Keratinocyte (primary cell): ENCODE results near the gene SHROOM3. TPM values are rescaled to one million over a fixed set of nuclear protein-coding genes. Genes with fewer than 3 reads are reported as not detected.

Experiments used
- DNase-seq: peaks from one replicate; pipeline ENCODE4 v3.0.0-alpha.2; 2011; ENCODE audit warnings: low read depth, missing footprints, low spot score
- FAIRE-seq: peaks from 2 replicates; lab custom pipeline; 2011; peaks lifted over from hg19 to GRCh38; lab: Jason Lieb, UNC
- H2AFZ ChIP-seq: 2 replicates; pipeline ENCODE4 v1.6.0; 2012; ENCODE audit warnings: low read length, control low read depth, inconsistent platforms; ENCODE audit not compliant: control insufficient read depth
- H3K27ac ChIP-seq: 2 replicates; pipeline ENCODE4 v1.5.1; 2011; ENCODE audit warnings: low read length; ENCODE audit not compliant: control insufficient read depth, insufficient read depth
- H3K27me3 ChIP-seq: 3 replicates; pipeline ENCODE4 v1.6.0; 2011; ENCODE audit warnings: low read length; ENCODE audit not compliant: control insufficient read depth, insufficient read depth; ENCODE audit errors: extremely low read depth
- H3K36me3 ChIP-seq, 2 experiments: 2 replicates in 1 of 2; 3 replicates in 1 of 2; pipeline ENCODE4 v1.5.1; 2011; ENCODE audit warnings: low read length in 2 of 2, mild to moderate bottlenecking in 1 of 2; ENCODE audit not compliant: control insufficient read depth in 2 of 2, insufficient read depth in 2 of 2; ENCODE audit errors: extremely low read depth in 1 of 2
- H3K4me1 ChIP-seq: 3 replicates; pipeline ENCODE4 v1.5.1; 2011; ENCODE audit warnings: low read length; ENCODE audit not compliant: control insufficient read depth, insufficient read depth; ENCODE audit errors: extremely low read depth
- H3K4me2 ChIP-seq: 3 replicates; pipeline ENCODE4 v1.6.0; 2011; ENCODE audit warnings: low read depth, low read length; ENCODE audit not compliant: control insufficient read depth, insufficient read depth; ENCODE audit errors: extremely low read depth
- H3K4me3 ChIP-seq, 3 experiments: fragments of 200-600 bp in 1 of 3; sonication (generic) in 1 of 3; 2 replicates in 2 of 3; 3 replicates in 1 of 3; pipeline ENCODE4 v1.5.1; 2011 to 2016; ENCODE audit warnings: low read length in 3 of 3, mild to moderate bottlenecking in 3 of 3, control low read depth in 2 of 3, inconsistent platforms in 1 of 3, low read depth in 1 of 3, mixed read lengths in 1 of 3, mixed run types in 1 of 3, moderate library complexity in 1 of 3; ENCODE audit not compliant: control insufficient read depth in 2 of 3, insufficient read depth in 2 of 3; ENCODE audit errors: extremely low read depth in 1 of 3
- H3K79me2 ChIP-seq: 2 replicates; pipeline ENCODE4 v1.6.0; 2012; ENCODE audit warnings: low read length; ENCODE audit not compliant: control insufficient read depth, insufficient read depth
- H3K9ac ChIP-seq: 3 replicates; pipeline ENCODE4 v1.6.0; 2011; ENCODE audit warnings: low read length; ENCODE audit not compliant: control insufficient read depth, insufficient read depth; ENCODE audit errors: extremely low read depth
- H3K9me1 ChIP-seq: 3 replicates; pipeline ENCODE4 v1.6.0; 2011; ENCODE audit warnings: low read length; ENCODE audit not compliant: control insufficient read depth, insufficient read depth; ENCODE audit errors: extremely low read depth
- H3K9me3 ChIP-seq: 2 replicates; pipeline ENCODE4 v1.5.1; 2012; ENCODE audit warnings: low read depth, low read length; ENCODE audit not compliant: control insufficient read depth
- H4K20me1 ChIP-seq: 3 replicates; pipeline ENCODE4 v1.6.0; 2011; ENCODE audit warnings: low read length; ENCODE audit not compliant: control insufficient read depth, insufficient read depth; ENCODE audit errors: extremely low read depth
- CTCF ChIP-seq, 3 experiments: IDR thresholded peaks in 1 of 3; conservative IDR thresholded peaks in 1 of 3; optimal IDR thresholded peaks in 1 of 3; 2 replicates in 2 of 3; 3 replicates in 1 of 3; pipeline versions ENCODE3 to v1.5.1; 2011; ENCODE audit warnings: low read length in 3 of 3, mild to moderate bottlenecking in 3 of 3, moderate library complexity in 2 of 3, control low read depth in 1 of 3, inconsistent platforms in 1 of 3; ENCODE audit not compliant: insufficient read depth in 2 of 3; ENCODE audit errors: extremely low read depth in 1 of 3
- EZH2 ChIP-seq: IDR thresholded peaks from one replicate; pipeline ENCODE4 v1.6.1; 2012; ENCODE audit warnings: inconsistent platforms, mild to moderate bottlenecking, low read length, moderate library complexity
- dilution Hi-C: fragments of 300-500 bp; cut with MboI; formaldehyde crosslinking; loops from one replicate; pipeline ENCODE4 v1.7.0; 2020; ENCODE audit warnings: low sequenced_read_pairs; ENCODE audit not compliant: extremely low pct_ligation_motif_present
- polyA plus RNA-seq, 5 experiments: library from polyadenylated mRNA; depleted of rRNA in 3 of 5; stranded (reverse) in 3 of 5; stranded (forward) in 1 of 5; unstranded in 1 of 5; fragments of >200 nt; gene quantifications; 1 replicate in 1 of 5; 2 replicates in 3 of 5; 3 replicates in 1 of 5; pipeline versions ENCODE4 v1.2.1 to v1.2.3, GENCODE V29; 2011 to 2012; ENCODE audit warnings: missing spikeins in 2 of 5, low read depth in 1 of 5, low replicate concordance in 1 of 5

SHROOM3 gene
- polyA plus RNA-seq, 1 donor (not counting 4 experiments of a cell fraction or from before 2014, with no cell fraction given): 4.9 TPM

DNA sequence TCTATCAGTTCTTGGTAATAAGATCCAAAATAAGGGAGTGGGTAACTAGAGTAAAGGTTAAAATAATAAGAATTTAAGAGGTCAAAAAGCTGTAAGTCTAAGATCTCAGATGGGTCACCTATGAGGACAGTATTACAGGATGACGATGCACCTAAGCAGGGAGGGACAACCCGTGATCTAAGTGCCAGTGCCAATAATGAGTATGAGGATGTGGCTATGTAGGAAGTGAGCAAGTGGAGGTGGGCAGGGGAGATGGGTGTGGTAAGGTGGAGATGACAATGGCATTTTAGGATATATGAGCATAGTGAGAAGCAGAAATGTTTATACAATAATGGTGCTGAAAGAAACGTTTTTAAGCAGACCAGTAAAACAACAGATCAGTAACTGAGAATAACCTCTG is 33.4 kb upstream of the SHROOM3 start:
- Histone ChIP-seq H3K4me2 (no peak overlapping the region), H3K4me1 (no peaks in the 10 kb centered on the region), H3K9ac (no peak overlapping the region), H2AFZ (no peak overlapping the region), H4K20me1 (no peaks in the 10 kb centered on the region), H3K9me3 (no peaks in the 10 kb centered on the region), H3K9me1 (no peaks in the 10 kb centered on the region), H3K36me3 (no peaks in the 10 kb centered on the region), H3K27me3 (peaks cover 11% of the 10 kb centered on the region), H3K4me3 (no peak overlapping the region), H3K27ac (no peak overlapping the region), H3K79me2 (no peaks in the 10 kb centered on the region)
- dilution Hi-C loops: no loop called here
- TF ChIP-seq EZH2 (no peak), CTCF (optimal IDR thresholded peaks at IDR 0.05 in 1 of 3, IDR thresholded peaks at IDR 0.05 in 1 of 3, conservative IDR thresholded peaks at IDR 0.05 in 1 of 3; ENCODE audit: extremely low read depth in 1 of 3, insufficient read depth in 2 of 3, low read length in 3 of 3) (no peak)
- FAIRE-seq: no peak
- DNase-seq: no peak

- Histone ChIP-seq H3K9me3 (no peaks in the 10 kb centered on the region), H3K36me3 (no peaks in the 10 kb centered on the region), H2AFZ (no peak overlapping the region), H3K4me3 (no peak overlapping the region), H3K27ac (no peak overlapping the region), H3K9me1 (no peaks in the 10 kb centered on the region), H3K9ac (no peak overlapping the region), H3K79me2 (no peaks in the 10 kb centered on the region), H3K27me3 (peaks cover 11% of the 10 kb centered on the region), H3K4me2 (no peak overlapping the region), H4K20me1 (no peaks in the 10 kb centered on the region), H3K4me1 (no peaks in the 10 kb centered on the region)
- DNase-seq (no peak), FAIRE-seq (no peak)
- dilution Hi-C loops: no loop called here
- no peak for TF ChIP-seq EZH2
- TF ChIP-seq CTCF (optimal IDR thresholded peaks at IDR 0.05 in 1 of 3, IDR thresholded peaks at IDR 0.05 in 1 of 3, conservative IDR thresholded peaks at IDR 0.05 in 1 of 3; ENCODE audit: extremely low read depth in 1 of 3, insufficient read depth in 2 of 3, low read length in 3 of 3): no peak
Observed at GRCh38 chr4:76406081-76406480, 28.9 kb upstream of the SHROOM3 start.
